ENCODE measurements around the gene PKN2.
A peak's percentile ranks its signal among the peaks of the same experiment; 100 is the strongest.
"Not testable (repeated sequence)": the region's sequence is repeated elsewhere in the genome, so short reads cannot be mapped to it uniquely, and the experiment has no call there.

Gene PKN2

GRCh38 chr1:88799491-88799890 lies 115.4 kb downstream of the PKN2 start:
- DNase-seq (ENCODE audit: low read depth) = no peak

GRCh38 chr1:88800382-88801051 lies 116.4 kb downstream of the PKN2 start:
- peak; percentile 19 for DNase-seq (ENCODE audit: low read depth)

GRCh38 chr1:88801575-88802208 lies 117.6 kb downstream of the PKN2 start:
- no peak for DNase-seq (ENCODE audit: low read depth)

GRCh38 chr1:88802404-88802803 lies 118.3 kb downstream of the PKN2 start:
- DNase-seq (ENCODE audit: low read depth) = no peak

GRCh38 chr1:88802950-88803349 lies 118.9 kb downstream of the PKN2 start:
- DNase-seq (ENCODE audit: low read depth) = no peak

GRCh38 chr1:88803444-88803843 lies 119.4 kb downstream of the PKN2 start:
- DNase-seq (ENCODE audit: low read depth) = no peak

GRCh38 chr1:88812366-88812765 lies 128.3 kb downstream of the PKN2 start:
- DNase-seq (ENCODE audit: low read depth) = no peak

- no peak for DNase-seq (ENCODE audit: low read depth)
These were observed 129.4 kb downstream of the PKN2 start for GRCh38 chr1:88813471-88813870.

- not testable (repeated sequence) for DNase-seq (ENCODE audit: low read depth)
These were observed 135.6 kb downstream of the PKN2 start for GRCh38 chr1:88819642-88820041.

- no peak for DNase-seq (ENCODE audit: low read depth)
These were observed 141.6 kb downstream of the PKN2 start for GRCh38 chr1:88825721-88826120.

- DNase-seq (ENCODE audit: low read depth) = no peak
These were observed 163.6 kb downstream of the PKN2 start for GRCh38 chr1:88847643-88848042.

GRCh38 chr1:88851303-88852063 lies 167.4 kb downstream of the PKN2 start:
- no peak for DNase-seq (ENCODE audit: low read depth)

- DNase-seq (ENCODE audit: low read depth) = no peak
These were observed 183.9 kb downstream of the PKN2 start for GRCh38 chr1:88867743-88868521.

GRCh38 chr1:88869644-88870043 lies 185.6 kb downstream of the PKN2 start:
- DNase-seq (ENCODE audit: low read depth) = not testable (repeated sequence)

GRCh38 chr1:88873737-88874349 lies 189.8 kb downstream of the PKN2 start:
- no peak for DNase-seq (ENCODE audit: low read depth)

GRCh38 chr1:88875595-88875994 lies 191.5 kb downstream of the PKN2 start:
- no peak for DNase-seq (ENCODE audit: low read depth)

- no peak for DNase-seq (ENCODE audit: low read depth)
These were observed 192.7 kb downstream of the PKN2 start for GRCh38 chr1:88876573-88877365.

- no peak for DNase-seq (ENCODE audit: low read depth)
These were observed 193.3 kb downstream of the PKN2 start for GRCh38 chr1:88877382-88877825.

- no peak for DNase-seq (ENCODE audit: low read depth)
These were observed 193.8 kb downstream of the PKN2 start for GRCh38 chr1:88877911-88878310.

- no peak for DNase-seq (ENCODE audit: low read depth)
These were observed 194.7 kb downstream of the PKN2 start for GRCh38 chr1:88878731-88879130.

- not testable (repeated sequence) for DNase-seq (ENCODE audit: low read depth)
These were observed 196.6 kb downstream of the PKN2 start for GRCh38 chr1:88880717-88881116.
